ENCODE measurements around the gene GFPT1. TPM values are rescaled to one million over a fixed set of nuclear protein-coding genes. Genes with fewer than 3 reads are reported as not detected.

GFPT1 gene
- total RNA-seq, 1 experiment from 2014 or later, result 20.7 TPM

GRCh38 chr2:69279211-69279610, 107.8 kb downstream of the GFPT1 start:
- no TSS peak for BruUV-seq (replicated peaks)
- no peaks in the 10 kb centered on the region for H3K9me2 ChIP-seq (replicated peaks; ENCODE audit: low read length)
- no peaks in the 10 kb centered on the region for H3K27me3 ChIP-seq (ENCODE audit: low read length)
- no peak overlapping the region for H3K27ac ChIP-seq (ENCODE audit: low read length)
- TF ChIP-seq CTCF (conservative IDR thresholded peaks at IDR 0.05; ENCODE audit: low read depth, low read length) (no peak), EZH2phosphoT487 (IDR thresholded peaks at IDR 0.05; ENCODE audit: borderline replicate concordance, low read length) (no peak), EZH2 (IDR thresholded peaks at IDR 0.05; ENCODE audit: low read length, unreplicated experiment) (no peak)
- no peak overlapping the region for H3K4me2 ChIP-seq (ENCODE audit: low read length)
- no peaks in the 10 kb centered on the region for H3F3A ChIP-seq (ENCODE audit: low read length, unreplicated experiment)
- no peaks in the 10 kb centered on the region for H3K36me3 ChIP-seq (ENCODE audit: low read depth, low read length)
- DNase-seq, result no peak
- H3K9ac ChIP-seq (ENCODE audit: low read length), result no peak overlapping the region
- no peak overlapping the region for H3K4me3 ChIP-seq (ENCODE audit: low read length)
- no peaks in the 10 kb centered on the region for H3K79me2 ChIP-seq (ENCODE audit: low read length)
- no peaks in the 10 kb centered on the region for H3K4me1 ChIP-seq (ENCODE audit: insufficient read depth, low read length)
- ChIA-PET CTCF (no interaction called here), POLR2A (ENCODE audit: unreplicated experiment) (no interaction called here)
- H4K20me1 ChIP-seq (ENCODE audit: low read length), result no peaks in the 10 kb centered on the region
- no peak for ATAC-seq
- intact Hi-C loops (cut with micrococcal nuclease), result no loop called here
- no peaks in the 10 kb centered on the region for H3K9me3 ChIP-seq (ENCODE audit: low read length)
- H2AFZ ChIP-seq (ENCODE audit: low read length), result no peak overlapping the region

- POLR2A ChIA-PET (ENCODE audit: unreplicated experiment), result no interaction called here
- TF ChIP-seq EZH2 (IDR thresholded peaks at IDR 0.05; ENCODE audit: low read length, unreplicated experiment) (no peak), EZH2phosphoT487 (IDR thresholded peaks at IDR 0.05; ENCODE audit: borderline replicate concordance, low read length) (no peak), CTCF (conservative IDR thresholded peaks at IDR 0.05; ENCODE audit: low read depth, low read length) (no peak)
- Histone ChIP-seq H3K4me1 (ENCODE audit: insufficient read depth, low read length) (no peaks in the 10 kb centered on the region), H4K20me1 (ENCODE audit: low read length) (no peaks in the 10 kb centered on the region), H3F3A (ENCODE audit: low read length, unreplicated experiment) (no peaks in the 10 kb centered on the region), H3K9me3 (ENCODE audit: low read length) (no peaks in the 10 kb centered on the region), H3K4me2 (ENCODE audit: low read length) (no peak overlapping the region), H3K4me3 (ENCODE audit: low read length) (no peak overlapping the region), H3K9ac (ENCODE audit: low read length) (no peak overlapping the region), H3K79me2 (ENCODE audit: low read length) (no peaks in the 10 kb centered on the region), H3K27me3 (ENCODE audit: low read length) (no peaks in the 10 kb centered on the region), H3K36me3 (ENCODE audit: low read depth, low read length) (no peaks in the 10 kb centered on the region), H3K27ac (ENCODE audit: low read length) (no peak overlapping the region), H3K9me2 (replicated peaks; ENCODE audit: low read length) (no peaks in the 10 kb centered on the region), H2AFZ (ENCODE audit: low read length) (no peak overlapping the region)
- no peak for DNase-seq
- intact Hi-C loops (cut with micrococcal nuclease), result no loop called here
- CTCF ChIA-PET, result no interaction called here
- BruUV-seq (replicated peaks), result no TSS peak
- ATAC-seq, result no peak
These were observed 108.7 kb downstream of the GFPT1 start for GRCh38 chr2:69278366-69278765.

GRCh38 chr2:69275490-69275889, 111.5 kb downstream of the GFPT1 start:
- DNase-seq (no peak), ATAC-seq (no peak)
- intact Hi-C loops (cut with micrococcal nuclease), result no loop called here
- H3K4me3 ChIP-seq (ENCODE audit: low read length), result no peak overlapping the region
- no peak overlapping the region for H3K9ac ChIP-seq (ENCODE audit: low read length)
- no peak for TF ChIP-seq CTCF (conservative IDR thresholded peaks at IDR 0.05; ENCODE audit: low read depth, low read length)
- H3K4me1 ChIP-seq (ENCODE audit: insufficient read depth, low read length), result no peaks in the 10 kb centered on the region
- no peak overlapping the region for H3K4me2 ChIP-seq (ENCODE audit: low read length)
- no peaks in the 10 kb centered on the region for H3K79me2 ChIP-seq (ENCODE audit: low read length)
- BruUV-seq (replicated peaks), result no TSS peak
- CTCF ChIA-PET, result no interaction called here
- no peak overlapping the region for H2AFZ ChIP-seq (ENCODE audit: low read length)
- H3K36me3 ChIP-seq (ENCODE audit: low read depth, low read length), result no peaks in the 10 kb centered on the region
- no peaks in the 10 kb centered on the region for H4K20me1 ChIP-seq (ENCODE audit: low read length)
- no peak overlapping the region for H3K27ac ChIP-seq (ENCODE audit: low read length)
- no peaks in the 10 kb centered on the region for H3K27me3 ChIP-seq (ENCODE audit: low read length)
- H3K9me2 ChIP-seq (replicated peaks; ENCODE audit: low read length), result no peaks in the 10 kb centered on the region
- POLR2A ChIA-PET (ENCODE audit: unreplicated experiment), result no interaction called here
- no peaks in the 10 kb centered on the region for H3F3A ChIP-seq (ENCODE audit: low read length, unreplicated experiment)
- H3K9me3 ChIP-seq (ENCODE audit: low read length), result no peaks in the 10 kb centered on the region
